HepG2 (cell line): ENCODE results near the gene CCL17. TPM values are rescaled to one million over a fixed set of nuclear protein-coding genes. Genes with fewer than 3 reads are reported as not detected.

Experiments
- BCLAF1 ChIP-seq: fragments of 450-650 bp; IDR thresholded peaks from 2 replicates; pipeline ENCODE4 v1.6.1; 2017; ENCODE audit warnings: mild to moderate bottlenecking
- CCAR2 ChIP-seq: fragments of 200-400 bp; formaldehyde crosslinking; optimal IDR thresholded peaks from 2 replicates; pipeline ENCODE3; 2018; ENCODE audit warnings: low read depth, mild to moderate bottlenecking, low read length, moderate library complexity
- EHMT2 ChIP-seq: fragments of 200-600 bp; sonication (generic); IDR thresholded peaks from 2 replicates; pipeline ENCODE4 v1.7.0; 2017; ENCODE audit warnings: antibody characterized with exemption, low read depth, low read length, borderline replicate concordance
- ELF1 ChIP-seq: sonication (generic); formaldehyde crosslinking; IDR thresholded peaks from 2 replicates; pipeline ENCODE4 v1.4.0; 2020; ENCODE audit warnings: missing genetic modification reagents
- ETS1 ChIP-seq: sonication (generic); formaldehyde crosslinking; IDR thresholded peaks from 2 replicates; pipeline ENCODE4 v1.4.0; 2020; ENCODE audit warnings: missing genetic modification reagents
- FOSL2 ChIP-seq: sonication (generic); formaldehyde crosslinking; IDR thresholded peaks from 2 replicates; pipeline ENCODE4 v1.4.0; 2020; ENCODE audit warnings: missing genetic modification reagents
- FOXC1 ChIP-seq: sonication (generic); formaldehyde crosslinking; IDR thresholded peaks from 2 replicates; pipeline ENCODE4 v1.8.0; 2022; ENCODE audit warnings: mild to moderate bottlenecking, missing genetic modification reagents, borderline replicate concordance
- GZF1 ChIP-seq: sonication (generic); formaldehyde crosslinking; IDR thresholded peaks from 2 replicates; pipeline ENCODE4 v1.5.1; 2020; ENCODE audit warnings: mild to moderate bottlenecking, missing genetic modification reagents
- HNRNPH1 ChIP-seq: fragments of 200-400 bp; formaldehyde crosslinking; optimal IDR thresholded peaks from 2 replicates; pipeline ENCODE3; 2017; ENCODE audit warnings: mild to moderate bottlenecking, low read depth, low read length
- KLF13 ChIP-seq: sonication (generic); formaldehyde crosslinking; IDR thresholded peaks from 2 replicates; pipeline ENCODE4 v1.4.0; 2020; ENCODE audit warnings: mild to moderate bottlenecking, missing genetic modification reagents
- NFYC ChIP-seq: IDR thresholded peaks from 2 replicates; pipeline ENCODE4 v1.6.1; 2016; ENCODE audit warnings: missing genetic modification reagents, missing compliant biosample characterization
- STAG1 ChIP-seq: sonication (generic); formaldehyde crosslinking; IDR thresholded peaks from 2 replicates; pipeline ENCODE4 v1.4.0; 2020; ENCODE audit warnings: missing genetic modification reagents
- ZNF513 ChIP-seq: sonication (generic); formaldehyde crosslinking; conservative IDR thresholded peaks from 2 replicates; pipeline ENCODE4 v1.5.0; 2020; ENCODE audit warnings: missing genetic modification reagents
- ZNF614 ChIP-seq: IDR thresholded peaks from 2 replicates; pipeline ENCODE4 v1.6.1; 2018; ENCODE audit warnings: missing biosample characterization, missing genetic modification reagents, inconsistent platforms, borderline replicate concordance
- ZNF672 ChIP-seq: sonication (generic); formaldehyde crosslinking; IDR thresholded peaks from 2 replicates; pipeline ENCODE4 v1.8.1; 2022; ENCODE audit warnings: missing genetic modification reagents
- ZNF674 ChIP-seq: sonication (generic); formaldehyde crosslinking; IDR thresholded peaks from 2 replicates; pipeline ENCODE4 v1.5.0; 2020; ENCODE audit warnings: low read depth, mild to moderate bottlenecking, missing genetic modification reagents
- ZNF784 ChIP-seq: sonication (generic); formaldehyde crosslinking; IDR thresholded peaks from 2 replicates; pipeline ENCODE4 v1.5.1; 2020; ENCODE audit warnings: missing genetic modification reagents, mild to moderate bottlenecking, borderline replicate concordance
- ZXDC ChIP-seq: sonication (generic); formaldehyde crosslinking; IDR thresholded peaks from 2 replicates; pipeline ENCODE4 v1.5.0; 2020; ENCODE audit warnings: mild to moderate bottlenecking, missing genetic modification reagents
- polyA plus RNA-seq, 8 experiments: library from polyadenylated mRNA; depleted of rRNA in 3 of 8; stranded (reverse) in 7 of 8; unstranded in 1 of 8; fragments of >200 nt; fragmentation: Illumina TruSeq in 4 of 8; extraction: Trizol in 4 of 8; gene quantifications; 2 replicates each; pipeline versions ENCODE4 v1.2.1 to v1.2.3, GENCODE V29; 2011 to 2016; ENCODE audit warnings: low read depth in 4 of 8, missing spikeins in 1 of 8, mixed read lengths in 1 of 8; ENCODE audit not compliant: insufficient read depth in 1 of 8
- total RNA-seq, 5 experiments: library from RNA; depleted of rRNA; stranded (reverse); fragments of >200 nt; fragmentation: Illumina TruSeq; extraction: Trizol; gene quantifications; 2 replicates each; pipeline ENCODE4 v1.2.3, GENCODE V29; 2016; ENCODE audit warnings: low read depth in 1 of 5
- TF ChIP-seq, protein P1 (sequence below): sonication (generic); formaldehyde crosslinking; IDR thresholded peaks from 2 replicates; pipeline ENCODE4 v1.5.1; 2020; ENCODE audit warnings: missing genetic modification reagents, mild to moderate bottlenecking, borderline replicate concordance

The CCL17 gene
- total and polyA plus RNA-seq, 2 of the 13 experiments (the other 11 are each of a cell fraction or from before 2014, with no cell fraction given) = not detected

GRCh38 chr16:57462209-57462977 lies 57.8 kb downstream of the CCL17 start, which contains the start of gene POLR2C (continued):
- peak; percentile 94; the same call in 1 of the 2 replicates for TF ChIP-seq ZNF614 (CRISPR knock-in tag)
- TF ChIP-seq, protein P1, sequence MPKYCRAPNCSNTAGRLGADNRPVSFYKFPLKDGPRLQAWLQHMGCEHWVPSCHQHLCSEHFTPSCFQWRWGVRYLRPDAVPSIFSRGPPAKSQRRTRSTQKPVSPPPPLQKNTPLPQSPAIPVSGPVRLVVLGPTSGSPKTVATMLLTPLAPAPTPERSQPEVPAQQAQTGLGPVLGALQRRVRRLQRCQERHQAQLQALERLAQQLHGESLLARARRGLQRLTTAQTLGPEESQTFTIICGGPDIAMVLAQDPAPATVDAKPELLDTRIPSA (CRISPR knock-in tag) = 0 out of 2 replicates have a peak, but pooled peaks have one; percentile 58
- no peak for TF ChIP-seq BCLAF1
- no peak; the same call in 1 of the 2 replicates for TF ChIP-seq ZNF513
- peak; percentile 78 for TF ChIP-seq STAG1 (CRISPR knock-in tag)
- no peak for TF ChIP-seq ZNF672 (CRISPR knock-in tag)
- TF ChIP-seq HNRNPH1 = no peak
- TF ChIP-seq ETS1 (CRISPR knock-in tag) = 0 out of 2 replicates have a peak, but pooled peaks have one; percentile 77
- no peak for TF ChIP-seq NFYC
- 0 out of 2 replicates have a peak, but pooled peaks have one; percentile 82 for TF ChIP-seq KLF13 (CRISPR knock-in tag)
- TF ChIP-seq ELF1 (CRISPR knock-in tag) = peak; percentile 99
- peak; percentile 72 for TF ChIP-seq CCAR2
- peak; percentile 78 for TF ChIP-seq FOSL2 (CRISPR knock-in tag)
- TF ChIP-seq ZNF674 (CRISPR knock-in tag) = no peak
- peak; percentile 64; the same call in 1 of the 2 replicates for TF ChIP-seq ZXDC (CRISPR knock-in tag)
- peak; percentile 76; the same call in 1 of the 2 replicates for TF ChIP-seq FOXC1 (CRISPR knock-in tag)
- no peak for TF ChIP-seq EHMT2
- TF ChIP-seq GZF1 (CRISPR knock-in tag) = peak; percentile 95
- TF ChIP-seq ZNF784 (CRISPR knock-in tag) = peak; percentile 97; the same call in 1 of the 2 replicates
